PC-9 (cell line): ENCODE measurements around the gene CUL2. TPM values are rescaled to one million over a fixed set of nuclear protein-coding genes. Genes with fewer than 3 reads are reported as not detected.

Source experiments
- BruUV-seq: library from RNA; stranded (reverse); fragments of 400-500 nt; replicated peaks from 2 replicates; lab custom pipeline; 2021; lab: Mats Ljungman, UMichigan
- CTCF ChIA-PET: fragments of 300-600 bp; sonication (Branson Sonifier 250); formaldehyde crosslinking; loops from one replicate; lab custom pipeline; 2022; ENCODE audit warnings: antibody characterized with exemption; lab: Charles Lee
- POLR2A ChIA-PET: fragments of 300-600 bp; sonication (Branson Sonifier 250); formaldehyde crosslinking; loops from one replicate; lab custom pipeline; 2022; ENCODE audit warnings: antibody characterized with exemption; ENCODE audit not compliant: unreplicated experiment; lab: Charles Lee
- DNase-seq, 2 experiments: peaks; one replicate each; pipeline versions ENCODE4 v3.0.0 to v3.0.0-alpha.2; 2015 to 2022; ENCODE audit warnings: mixed read lengths in 1 of 2
- H2AFZ ChIP-seq: fragments of 200-600 bp; sonication (generic); 2 replicates; pipeline ENCODE4 v1.8.1; 2017; ENCODE audit warnings: antibody characterized with exemption
- H3F3A ChIP-seq: fragments of 200-600 bp; sonication (generic); 2 replicates; pipeline ENCODE4 v1.8.1; 2017; ENCODE audit warnings: antibody characterized with exemption, mild to moderate bottlenecking, low read depth; ENCODE audit not compliant: insufficient read depth
- H3K27ac ChIP-seq: fragments of 200-600 bp; sonication (generic); 2 replicates; pipeline ENCODE4 v1.6.1; 2016; ENCODE audit warnings: mixed run types
- H3K27me3 ChIP-seq: fragments of 200-600 bp; sonication (generic); 2 replicates; pipeline ENCODE4 v1.6.1; 2016; ENCODE audit warnings: low read depth, mixed run types; ENCODE audit not compliant: insufficient read depth
- H3K36me3 ChIP-seq: fragments of 200-600 bp; sonication (generic); 2 replicates; pipeline ENCODE4 v1.6.1; 2016; ENCODE audit warnings: low read depth, mixed run types
- H3K4me1 ChIP-seq: fragments of 200-600 bp; sonication (generic); replicated peaks from 2 replicates; pipeline ENCODE4 v1.6.1; 2016; ENCODE audit warnings: mixed run types; ENCODE audit not compliant: insufficient read depth
- H3K4me2 ChIP-seq: fragments of 200-600 bp; sonication (generic); 2 replicates; pipeline ENCODE4 v1.6.1; 2017; ENCODE audit warnings: mixed run types
- H3K4me3 ChIP-seq: fragments of 200-600 bp; sonication (generic); 2 replicates; pipeline ENCODE4 v1.6.1; 2016; ENCODE audit warnings: mixed run types
- H3K79me2 ChIP-seq: fragments of 200-600 bp; sonication (generic); 2 replicates; pipeline ENCODE4 v1.6.1; 2017; ENCODE audit warnings: low read depth, mixed run types
- H3K9me2 ChIP-seq: fragments of 200-600 bp; sonication (generic); 2 replicates; pipeline ENCODE4 v1.8.1; 2017; ENCODE audit warnings: mild to moderate bottlenecking; ENCODE audit not compliant: insufficient read depth
- H3K9me3 ChIP-seq: fragments of 200-600 bp; sonication (generic); 2 replicates; pipeline ENCODE4 v1.8.1; 2016; ENCODE audit warnings: low read depth; ENCODE audit not compliant: insufficient read depth
- H4K20me1 ChIP-seq: fragments of 200-600 bp; sonication (generic); 2 replicates; pipeline ENCODE4 v1.8.1; 2017; ENCODE audit not compliant: insufficient read depth
- EZH2 ChIP-seq: fragments of 200-600 bp; sonication (generic); IDR thresholded peaks from 2 replicates; pipeline ENCODE4 v1.8.0; 2017; ENCODE audit warnings: antibody characterized with exemption, low read depth
- intact Hi-C: fragments of 100-400 bp; cut with micrococcal nuclease; formaldehyde crosslinking; loops from one replicate; pipeline ENCODE4 v1.10.0; 2022; ENCODE audit not compliant: unreplicated experiment
- total RNA-seq: library from RNA; stranded (reverse); gene quantifications from 2 replicates; pipeline ENCODE4 v1.2.3, GENCODE V29; 2021
- TF ChIP-seq, protein P1 (sequence below): fragments of 200-600 bp; sonication (generic); conservative IDR thresholded peaks from 2 replicates; pipeline ENCODE4 v1.6.1; 2017; ENCODE audit warnings: mixed run types, antibody characterized with exemption, mild to moderate bottlenecking, moderate library complexity

Gene CUL2
- total RNA-seq, 1 experiment from 2014 or later = 31.5 TPM

DNA sequence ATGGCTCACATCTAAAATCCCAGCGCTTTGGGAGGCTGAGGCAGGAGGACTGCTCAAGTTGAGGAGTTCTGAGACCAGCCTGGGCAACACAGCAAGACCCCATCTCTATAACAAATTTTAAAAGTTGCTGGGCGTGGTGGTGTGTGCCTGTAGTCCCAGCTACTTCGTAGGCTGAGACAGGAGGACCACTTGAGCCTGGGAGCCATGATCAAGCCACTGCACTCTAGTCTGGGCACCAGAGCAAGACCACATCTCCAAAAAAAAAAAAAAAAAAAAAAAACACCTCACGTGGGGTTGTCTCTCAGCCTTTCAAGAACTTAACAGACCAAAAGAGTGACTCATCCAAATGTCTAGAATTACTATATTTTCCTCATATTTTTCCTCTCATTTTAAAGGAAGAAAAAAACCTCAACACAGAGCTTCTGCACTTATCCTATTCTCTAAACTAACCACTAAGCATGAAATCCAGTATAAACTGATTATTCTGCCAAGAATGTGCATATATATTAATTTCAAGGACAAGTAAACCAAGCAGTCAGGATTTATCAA, 46.3 kb downstream of the CUL2 start:
- H3K36me3 ChIP-seq = no peaks in the 10 kb centered on the region

DNA sequence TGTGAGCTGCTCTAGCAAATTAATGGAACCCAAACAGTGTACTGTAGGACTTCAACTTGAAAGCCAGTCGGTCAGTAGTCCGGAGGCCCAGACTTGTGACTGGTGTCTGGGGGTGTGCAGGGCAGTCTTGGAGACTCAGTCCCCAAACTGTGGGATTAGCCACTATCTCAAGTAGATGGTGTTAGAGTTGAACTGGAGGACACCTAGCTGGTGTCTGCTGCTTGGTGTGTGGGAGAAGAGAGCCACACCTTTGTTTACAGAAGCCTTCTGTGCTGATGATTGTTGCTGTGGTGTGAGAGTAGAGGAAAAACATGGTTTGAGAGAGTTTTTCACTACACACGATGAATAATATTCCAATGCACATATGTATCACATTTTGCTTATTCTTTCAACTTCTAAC, 47.4 kb downstream of the CUL2 start:
- H3K27me3 ChIP-seq = no peaks in the 10 kb centered on the region
- H3K27ac ChIP-seq = no peak overlapping the region; the same call in 1 of the 2 replicates
- CTCF ChIA-PET = no interaction called here
- H3K4me2 ChIP-seq = no peak overlapping the region
- BruUV-seq = no TSS peak
- H3K9me3 ChIP-seq = no peaks in the 10 kb centered on the region
- DNase-seq = no peak
- H3K4me3 ChIP-seq = no peak overlapping the region
- no peaks in the 10 kb centered on the region for H3K79me2 ChIP-seq
- no peaks in the 10 kb centered on the region for H3K36me3 ChIP-seq
- H3K4me1 ChIP-seq = peaks cover 9% of the 10 kb centered on the region
- no peaks in the 10 kb centered on the region for H3K9me2 ChIP-seq
- H3F3A ChIP-seq = no peaks in the 10 kb centered on the region
- H4K20me1 ChIP-seq = no peaks in the 10 kb centered on the region
- TF ChIP-seq, protein P1, sequence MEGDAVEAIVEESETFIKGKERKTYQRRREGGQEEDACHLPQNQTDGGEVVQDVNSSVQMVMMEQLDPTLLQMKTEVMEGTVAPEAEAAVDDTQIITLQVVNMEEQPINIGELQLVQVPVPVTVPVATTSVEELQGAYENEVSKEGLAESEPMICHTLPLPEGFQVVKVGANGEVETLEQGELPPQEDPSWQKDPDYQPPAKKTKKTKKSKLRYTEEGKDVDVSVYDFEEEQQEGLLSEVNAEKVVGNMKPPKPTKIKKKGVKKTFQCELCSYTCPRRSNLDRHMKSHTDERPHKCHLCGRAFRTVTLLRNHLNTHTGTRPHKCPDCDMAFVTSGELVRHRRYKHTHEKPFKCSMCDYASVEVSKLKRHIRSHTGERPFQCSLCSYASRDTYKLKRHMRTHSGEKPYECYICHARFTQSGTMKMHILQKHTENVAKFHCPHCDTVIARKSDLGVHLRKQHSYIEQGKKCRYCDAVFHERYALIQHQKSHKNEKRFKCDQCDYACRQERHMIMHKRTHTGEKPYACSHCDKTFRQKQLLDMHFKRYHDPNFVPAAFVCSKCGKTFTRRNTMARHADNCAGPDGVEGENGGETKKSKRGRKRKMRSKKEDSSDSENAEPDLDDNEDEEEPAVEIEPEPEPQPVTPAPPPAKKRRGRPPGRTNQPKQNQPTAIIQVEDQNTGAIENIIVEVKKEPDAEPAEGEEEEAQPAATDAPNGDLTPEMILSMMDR = no peak
- no peak for TF ChIP-seq EZH2
- POLR2A ChIA-PET = no interaction called here
- H2AFZ ChIP-seq = no peak overlapping the region
- intact Hi-C loops = no loop called here

More for the DNA sequence above, 46.3 kb downstream of the CUL2 start:
- Histone ChIP-seq H3K4me3 (no peak overlapping the region), H3K79me2 (no peaks in the 10 kb centered on the region), H4K20me1 (no peaks in the 10 kb centered on the region), H3K27ac (no peak overlapping the region), H3F3A (no peaks in the 10 kb centered on the region), H2AFZ (no peak overlapping the region), H3K9me2 (no peaks in the 10 kb centered on the region), H3K27me3 (no peaks in the 10 kb centered on the region), H3K4me1 (peaks cover 9% of the 10 kb centered on the region), H3K4me2 (no peak overlapping the region), H3K9me3 (no peaks in the 10 kb centered on the region)
- no peak for DNase-seq
- ChIA-PET CTCF (no interaction called here), POLR2A (no interaction called here)
- intact Hi-C loops = no loop called here
- no TSS peak for BruUV-seq
- TF ChIP-seq EZH2 = no peak
- TF ChIP-seq, protein P1 = no peak

DNA sequence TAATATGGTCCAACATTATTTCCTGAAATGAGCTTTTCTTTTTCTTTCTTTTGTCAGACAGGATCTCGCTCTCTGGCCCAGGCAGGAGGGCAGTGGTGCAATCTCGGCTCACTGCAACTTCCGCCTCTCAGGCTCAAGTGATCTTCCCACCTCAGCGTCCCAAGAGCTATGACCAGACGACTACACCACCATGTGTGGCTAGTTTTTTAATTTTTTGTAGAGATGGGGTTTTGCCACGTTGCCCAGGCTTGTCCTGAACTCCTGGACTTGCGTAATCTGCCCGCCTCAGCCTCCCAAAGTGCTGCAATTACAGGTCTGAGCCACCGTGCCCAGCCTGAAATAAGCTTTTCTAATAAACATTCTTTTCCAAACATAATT, 48.6 kb downstream of the CUL2 start:
- Histone ChIP-seq H4K20me1 (no peaks in the 10 kb centered on the region), H3K4me2 (no peak overlapping the region), H3K4me3 (no peak overlapping the region), H3K9me2 (no peaks in the 10 kb centered on the region), H3K9me3 (no peaks in the 10 kb centered on the region), H3K36me3 (no peaks in the 10 kb centered on the region), H3K27me3 (no peaks in the 10 kb centered on the region), H3F3A (no peaks in the 10 kb centered on the region), H3K27ac (no peak overlapping the region), H2AFZ (no peak overlapping the region), H3K79me2 (no peaks in the 10 kb centered on the region), H3K4me1 (peaks cover 9% of the 10 kb centered on the region)
- BruUV-seq = no TSS peak
- intact Hi-C loops = no loop called here
- POLR2A ChIA-PET = no interaction called here
- TF ChIP-seq EZH2 = no peak
- TF ChIP-seq, protein P1 = no peak
- no peak for DNase-seq
- CTCF ChIA-PET = no interaction called here
